Measurements from ENCODE around the gene FZD7. TPM values are rescaled to one million over a fixed set of nuclear protein-coding genes. Genes with fewer than 3 reads are reported as not detected.

Gene FZD7
- total and polyA plus RNA-seq, 2 of the 8 experiments (the other 6 are each of a cell fraction or from before 2014, with no cell fraction given), result 176 to 246 TPM

DNA sequence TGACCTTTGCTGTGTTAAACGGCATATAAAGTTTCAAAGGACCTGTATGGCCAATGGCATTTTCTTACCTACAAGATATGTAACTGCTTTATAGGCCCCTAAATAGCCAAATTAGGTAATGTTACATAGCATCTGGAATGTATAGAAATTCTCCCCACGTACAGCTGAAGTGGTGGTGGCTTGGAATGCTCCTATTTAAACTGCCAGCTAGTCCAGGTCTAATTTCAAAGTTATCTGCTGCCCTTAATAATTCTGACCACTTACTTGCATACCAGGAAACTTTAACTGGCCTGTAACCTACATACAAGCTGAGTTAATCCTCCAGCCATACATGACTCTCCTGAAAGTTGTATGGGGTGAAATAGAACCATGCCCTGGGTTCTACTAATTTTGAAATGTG, 40.7 kb downstream of the FZD7 start:
- H3K27me3 ChIP-seq (replicated peaks in 1 of 4; ENCODE audit: control insufficient read depth in 3 of 4, extremely low read depth in 1 of 4, insufficient read depth in 3 of 4, low read length in 3 of 4), result no peaks in the 10 kb centered on the region
- H3K79me1 ChIP-seq (ENCODE audit: low read depth, low read length), result no peaks in the 10 kb centered on the region
- H3K4ac ChIP-seq (replicated peaks; ENCODE audit: insufficient read length, low read depth, low read length), result no peak overlapping the region
- no peak overlapping the region for H2BK5ac ChIP-seq (ENCODE audit: low read depth, low read length)
- H3K36me3 ChIP-seq (ENCODE audit: control insufficient read depth in 2 of 4, insufficient read depth in 4 of 4, low read length in 3 of 4), result no peaks in the 10 kb centered on the region
- no peak overlapping the region for H4K5ac ChIP-seq (ENCODE audit: insufficient read length, low read depth, low read length)
- H3K18ac ChIP-seq (ENCODE audit: extremely low read depth, low read length), result no peak overlapping the region
- peaks cover 0 to 9% (median 1%) of the 10 kb centered on the region in 4 experiments; a peak in 4 of 7 replicates for H3K4me1 ChIP-seq (replicated peaks in 1 of 4; ENCODE audit: control insufficient read depth in 3 of 4, insufficient read depth in 4 of 4, low read length in 3 of 4)
- no peak overlapping the region for H2BK15ac ChIP-seq (ENCODE audit: low read length)
- H4K8ac ChIP-seq (ENCODE audit: extremely low read depth, insufficient read depth, low read length), result no peak overlapping the region
- H4K20me1 ChIP-seq (replicated peaks in 1 of 2; ENCODE audit: control insufficient read depth in 1 of 2, insufficient read depth in 2 of 2, low read length in 2 of 2), result no peaks in the 10 kb centered on the region
- no peak overlapping the region for H2BK12ac ChIP-seq (ENCODE audit: low read depth, low read length)
- FAIRE-seq (no peak), DNase-seq (ENCODE audit: low read depth in 1 of 2, low spot score in 2 of 2) (no peak)
- H2BK20ac ChIP-seq (ENCODE audit: low read length), result no peak overlapping the region
- H3K4me2 ChIP-seq (ENCODE audit: insufficient read depth in 1 of 2, low read depth in 2 of 2, low read length in 2 of 2), result no peak overlapping the region
- H3K9me3 ChIP-seq (ENCODE audit: insufficient read depth in 2 of 2, low read depth in 1 of 2, low read length in 1 of 2), result no peaks in the 10 kb centered on the region
- H3K27ac ChIP-seq (ENCODE audit: low read depth, low read length), result no peak overlapping the region
- no peak overlapping the region for H3K14ac ChIP-seq (ENCODE audit: insufficient read length)
- POLR2A ChIA-PET (ENCODE audit: partially characterized antibody), result interaction anchor here (1.3 kb wide), 1 partner anchor 14 kb away, joined by 3 read pairs; no protein-coding TSS in a partner anchor
- CTCF ChIA-PET (ENCODE audit: partially characterized antibody), result interaction anchor here (1.0 to 3.3 kb wide), 6 partner anchors 11 to 154 kb away, joined by 4 to 28 read pairs (median 10); no protein-coding TSS in a partner anchor
- H2AK5ac ChIP-seq (ENCODE audit: low read depth, low read length), result no peak overlapping the region
- H4K91ac ChIP-seq (replicated peaks; ENCODE audit: insufficient read length, low read length), result no peak overlapping the region
- no peak overlapping the region for H2AFZ ChIP-seq (ENCODE audit: low read length)
- H3K23ac ChIP-seq (ENCODE audit: insufficient read length), result no peak overlapping the region
- no peak overlapping the region for H2BK120ac ChIP-seq (replicated peaks; ENCODE audit: low read depth, low read length)
- no peak overlapping the region for H3K56ac ChIP-seq (replicated peaks; ENCODE audit: insufficient read length, low read depth, low read length)
- 87% methylated on average over 2 of the region's 2 CpGs; no CpG with 5 or more reads in 1 of the 2 experiments for WGBS, 2 experiments (ENCODE audit: extremely low coverage in 1 of 2, insufficient coverage in 1 of 2, insufficient read length in 1 of 2, insufficient replicate concordance in 2 of 2, low coverage in 1 of 2, low lambda C conversion rate in 2 of 2, missing lambda C conversion rate in 1 of 2)
- no peak overlapping the region for H3K4me3 ChIP-seq (ENCODE audit: extremely low read depth in 1 of 4, insufficient read depth in 2 of 4, low read depth in 3 of 4, low read length in 4 of 4)
- H3K9ac ChIP-seq (replicated peaks in 1 of 4; ENCODE audit: extremely low read depth in 1 of 4, low read depth in 3 of 4, low read length in 3 of 4), result no peak overlapping the region
- no peaks in the 10 kb centered on the region for H3K79me2 ChIP-seq (ENCODE audit: control insufficient read depth in 1 of 2, insufficient read depth in 2 of 2, low read length in 2 of 2)
- no peaks in the 10 kb centered on the region for H3K23me2 ChIP-seq (ENCODE audit: low read depth, low read length)
- TF ChIP-seq KDM4A (IDR thresholded peaks at IDR 0.05; ENCODE audit: low read depth, low read length, severe bottlenecking) (no peak), SIRT6 (IDR thresholded peaks at IDR 0.05; ENCODE audit: low read length) (no peak), POLR2AphosphoS5 (IDR thresholded peaks at IDR 0.05; ENCODE audit: low read depth, low read length) (no peak), SRF (IDR thresholded peaks at IDR 0.05; ENCODE audit: low read depth, low read length) (no peak), CBX8 (IDR thresholded peaks at IDR 0.05; ENCODE audit: borderline replicate concordance, low read depth, low read length) (no peak), RNF2 (IDR thresholded peaks at IDR 0.05; ENCODE audit: borderline replicate concordance, low read depth, low read length, missing control alignments, poor library complexity, severe bottlenecking) (no peak), RXRA (IDR thresholded peaks at IDR 0.05; ENCODE audit: insufficient read depth, low read depth, low read length) (no peak)
- TF ChIP-seq, protein P1, sequence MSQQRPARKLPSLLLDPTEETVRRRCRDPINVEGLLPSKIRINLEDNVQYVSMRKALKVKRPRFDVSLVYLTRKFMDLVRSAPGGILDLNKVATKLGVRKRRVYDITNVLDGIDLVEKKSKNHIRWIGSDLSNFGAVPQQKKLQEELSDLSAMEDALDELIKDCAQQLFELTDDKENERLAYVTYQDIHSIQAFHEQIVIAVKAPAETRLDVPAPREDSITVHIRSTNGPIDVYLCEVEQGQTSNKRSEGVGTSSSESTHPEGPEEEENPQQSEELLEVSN (IDR thresholded peaks at IDR 0.05), result no peak
- TF ChIP-seq, protein P2, sequence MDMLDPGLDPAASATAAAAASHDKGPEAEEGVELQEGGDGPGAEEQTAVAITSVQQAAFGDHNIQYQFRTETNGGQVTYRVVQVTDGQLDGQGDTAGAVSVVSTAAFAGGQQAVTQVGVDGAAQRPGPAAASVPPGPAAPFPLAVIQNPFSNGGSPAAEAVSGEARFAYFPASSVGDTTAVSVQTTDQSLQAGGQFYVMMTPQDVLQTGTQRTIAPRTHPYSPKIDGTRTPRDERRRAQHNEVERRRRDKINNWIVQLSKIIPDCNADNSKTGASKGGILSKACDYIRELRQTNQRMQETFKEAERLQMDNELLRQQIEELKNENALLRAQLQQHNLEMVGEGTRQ (IDR thresholded peaks at IDR 0.05; ENCODE audit: low read length), result no peak
- TF ChIP-seq, protein P3, sequence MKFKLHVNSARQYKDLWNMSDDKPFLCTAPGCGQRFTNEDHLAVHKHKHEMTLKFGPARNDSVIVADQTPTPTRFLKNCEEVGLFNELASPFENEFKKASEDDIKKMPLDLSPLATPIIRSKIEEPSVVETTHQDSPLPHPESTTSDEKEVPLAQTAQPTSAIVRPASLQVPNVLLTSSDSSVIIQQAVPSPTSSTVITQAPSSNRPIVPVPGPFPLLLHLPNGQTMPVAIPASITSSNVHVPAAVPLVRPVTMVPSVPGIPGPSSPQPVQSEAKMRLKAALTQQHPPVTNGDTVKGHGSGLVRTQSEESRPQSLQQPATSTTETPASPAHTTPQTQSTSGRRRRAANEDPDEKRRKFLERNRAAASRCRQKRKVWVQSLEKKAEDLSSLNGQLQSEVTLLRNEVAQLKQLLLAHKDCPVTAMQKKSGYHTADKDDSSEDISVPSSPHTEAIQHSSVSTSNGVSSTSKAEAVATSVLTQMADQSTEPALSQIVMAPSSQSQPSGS (IDR thresholded peaks at IDR 0.05; ENCODE audit: low read length), result no peak

Measured in H1 (cell line).